HL-60 (cell line): Measurements from ENCODE around the gene MESD.

ENCODE experiments used
- DNase-seq, 2 experiments: peaks; one replicate each; pipeline ENCODE4 v3.0.0-alpha.2; 2010 to 2020; ENCODE audit warnings: low read depth in 1 of 2, low spot score in 1 of 2
- H3K27ac ChIP-seq: fragments of 250-450 bp; sonication (Bioruptor Pico); replicated peaks from 2 replicates; pipeline ENCODE4 v1.5.1; 2020; ENCODE audit warnings: mild to moderate bottlenecking, moderate library complexity
- H3K27me3 ChIP-seq: fragments of 250-450 bp; sonication (Bioruptor Pico); 2 replicates; pipeline ENCODE4 v1.5.1; 2021; ENCODE audit warnings: mild to moderate bottlenecking, moderate library complexity; ENCODE audit not compliant: insufficient read depth, poor library complexity, severe bottlenecking
- H3K4me3 ChIP-seq: replicated peaks from 2 replicates; pipeline ENCODE4 v1.5.1; 2011; ENCODE audit warnings: mild to moderate bottlenecking, control low read depth, low read length; ENCODE audit not compliant: insufficient read depth
- CTCF ChIP-seq: IDR thresholded peaks from one replicate; pipeline ENCODE4 v1.5.1; 2011; ENCODE audit warnings: low read length, control low read depth, inconsistent platforms; ENCODE audit not compliant: insufficient read depth
- GABPA ChIP-seq: IDR thresholded peaks from 2 replicates; pipeline ENCODE4 v1.6.1; 2012; ENCODE audit warnings: low read depth
- POLR2AphosphoS5 ChIP-seq: IDR thresholded peaks from 2 replicates; pipeline ENCODE4 v1.6.1; 2012; ENCODE audit warnings: low read depth
- REST ChIP-seq: IDR thresholded peaks from 2 replicates; pipeline ENCODE4 v1.6.1; 2012; ENCODE audit warnings: low read depth; ENCODE audit not compliant: insufficient replicate concordance
- SPI1 ChIP-seq: IDR thresholded peaks from 2 replicates; pipeline ENCODE4 v1.6.1; 2012; ENCODE audit warnings: low read depth, mild to moderate bottlenecking, borderline replicate concordance

MESD gene

GRCh38 chr15:80984856-80985255, 4.8 kb downstream of the MESD start:
- TF ChIP-seq CTCF (no peak), SPI1 (peak; percentile 49; the same call in 1 of the 2 replicates), POLR2AphosphoS5 (no peak; the same call in 1 of the 2 replicates), GABPA (no peak), REST (no peak)
- peak; percentile 35 to 84 for DNase-seq
- Histone ChIP-seq H3K27ac (peak overlapping the region; percentile 53), H3K27me3 (no peaks in the 10 kb centered on the region), H3K4me3 (no peak overlapping the region)

GRCh38 chr15:80982839-80983238, 6.8 kb downstream of the MESD start:
- TF ChIP-seq SPI1 = no peak
- TF ChIP-seq POLR2AphosphoS5 = no peak
- TF ChIP-seq REST = no peak
- TF ChIP-seq CTCF = no peak
- no peak for TF ChIP-seq GABPA
- no peak for DNase-seq

GRCh38 chr15:80982205-80982604, 7.4 kb downstream of the MESD start:
- Histone ChIP-seq H3K4me3 (no peak overlapping the region), H3K27ac (no peak overlapping the region), H3K27me3 (no peaks in the 10 kb centered on the region)
- no peak for TF ChIP-seq SPI1
- TF ChIP-seq POLR2AphosphoS5 = no peak
- TF ChIP-seq CTCF = no peak
- no peak for TF ChIP-seq REST
- TF ChIP-seq GABPA = no peak
- peak in 1 of 2 experiments; percentile 31 for DNase-seq

More at GRCh38 chr15:80982839-80983238, 6.8 kb downstream of the MESD start:
- H3K4me3 ChIP-seq = no peak overlapping the region
- H3K27ac ChIP-seq = no peak overlapping the region
- no peaks in the 10 kb centered on the region for H3K27me3 ChIP-seq
